HCT116 (cell line): ENCODE results near the gene TRPT1. TPM values are rescaled to one million over a fixed set of nuclear protein-coding genes. Genes with fewer than 3 reads are reported as not detected.
A peak's percentile ranks its signal among the peaks of the same experiment; 100 is the strongest.
"Not testable (repeated sequence)": the region's sequence is repeated elsewhere in the genome, so short reads cannot be mapped to it uniquely, and the experiment has no call there.

Source experiments
- ATAC-seq: fragments of 200-7000 bp; cut with Tn5 transposase; 2 replicates; pipeline ENCODE4 v1.9.1; 2020; ENCODE audit warnings: mild to moderate bottlenecking, moderate library complexity
- BruUV-seq: library from RNA; stranded (reverse); fragments of 400-500 nt; replicated peaks from 2 replicates; lab custom pipeline; 2021; lab: Mats Ljungman, UMichigan
- CTCF ChIA-PET: fragments of 300-600 bp; sonication (Branson Sonifier 250); formaldehyde crosslinking; loops from one replicate; lab custom pipeline; 2021; ENCODE audit warnings: antibody characterized with exemption; lab: Charles Lee
- POLR2A ChIA-PET: fragments of 300-600, 350-600 bp; sonication (Branson Sonifier 250); formaldehyde crosslinking; loops from one replicate; lab custom pipeline; 2021; ENCODE audit warnings: antibody characterized with exemption; lab: Charles Lee
- RAD21 ChIA-PET, 2 experiments: fragments of 300-600 bp; sonication (Branson Sonifier 250); formaldehyde crosslinking; loops; one replicate each; lab custom pipeline; 2023; ENCODE audit warnings: low total read pairs in 2 of 2; ENCODE audit not compliant: uncharacterized antibody in 2 of 2, unreplicated experiment in 2 of 2, low non-redundant PET in 1 of 2; lab: Charles Lee
- DNase-seq: peaks from one replicate; pipeline ENCODE4 v3.0.0-alpha.2; 2010; ENCODE audit warnings: low read depth, low spot score
- H2AFZ ChIP-seq: fragments of 200-600 bp; shearing (Covaris generic), sonication (generic); 2 replicates; pipeline ENCODE4 v1.6.1; 2017; ENCODE audit warnings: low read depth, mixed run types, mixed read lengths, antibody characterized with exemption, low read length; ENCODE audit not compliant: poor library complexity, severe bottlenecking
- H3K27ac ChIP-seq: 2 replicates; pipeline ENCODE4 v1.5.1; 2012; ENCODE audit warnings: low read depth, low read length
- H3K27me3 ChIP-seq: fragments of 200-600 bp; sonication (generic); 2 replicates; pipeline ENCODE4 v1.6.1; 2016; ENCODE audit warnings: mixed run types, low read length, mixed read lengths; ENCODE audit not compliant: insufficient read depth
- H3K36me3 ChIP-seq, 2 experiments: fragments of 200-500 bp in 1 of 2; fragments of 200-600 bp in 1 of 2; sonication (Bioruptor generic) in 1 of 2; sonication (generic) in 1 of 2; 2 replicates each; pipeline versions ENCODE4 v1.5.1 to v1.6.1; 2014 to 2016; ENCODE audit warnings: low read length in 2 of 2, inconsistent platforms in 1 of 2, mixed read lengths in 1 of 2, mixed run types in 1 of 2; ENCODE audit not compliant: insufficient read depth in 2 of 2, control insufficient read depth in 1 of 2
- H3K4me1 ChIP-seq, 2 experiments: fragments of 200-600 bp in 1 of 2; sonication (generic) in 1 of 2; 2 replicates each; pipeline versions ENCODE4 v1.5.1 to v1.6.1; 2012 to 2017; ENCODE audit warnings: low read length in 2 of 2, inconsistent platforms in 1 of 2, mild to moderate bottlenecking in 1 of 2, mixed read lengths in 1 of 2, mixed run types in 1 of 2, moderate library complexity in 1 of 2; ENCODE audit not compliant: insufficient read depth in 2 of 2, control insufficient read depth in 1 of 2
- H3K4me2 ChIP-seq: fragments of 200-600 bp; sonication (generic); 2 replicates; pipeline ENCODE4 v1.6.1; 2017; ENCODE audit warnings: mixed run types, low read length, mixed read lengths
- H3K4me3 ChIP-seq, 2 experiments: fragments of 200-600 bp in 1 of 2; sonication (generic) in 1 of 2; replicated peaks in 1 of 2; 2 replicates each; pipeline ENCODE4 v1.5.1; 2011 to 2016; ENCODE audit warnings: low read length in 2 of 2, control low read depth in 1 of 2, low read depth in 1 of 2, mild to moderate bottlenecking in 1 of 2, mixed read lengths in 1 of 2, mixed run types in 1 of 2
- H3K79me2 ChIP-seq: fragments of 200-600 bp; sonication (generic); 2 replicates; pipeline ENCODE4 v1.6.1; 2017; ENCODE audit warnings: mild to moderate bottlenecking, mixed run types, low read length, moderate library complexity, mixed read lengths; ENCODE audit not compliant: insufficient read depth
- H3K9ac ChIP-seq: fragments of 200-600 bp; sonication (generic); 2 replicates; pipeline ENCODE4 v1.6.1; 2016; ENCODE audit warnings: low read length, mixed read lengths
- H3K9me2 ChIP-seq: fragments of 200-600 bp; sonication (generic), shearing (Covaris generic); 2 replicates; pipeline ENCODE4 v1.6.1; 2017; ENCODE audit warnings: mixed run types, mild to moderate bottlenecking, moderate library complexity; ENCODE audit not compliant: insufficient read depth
- H3K9me3 ChIP-seq, 2 experiments: fragments of 200-500 bp in 1 of 2; fragments of 200-600 bp in 1 of 2; sonication (Bioruptor generic) in 1 of 2; sonication (generic) in 1 of 2; 2 replicates each; pipeline ENCODE4 v1.6.1; 2014 to 2017; ENCODE audit warnings: low read length in 2 of 2, mixed read lengths in 2 of 2, inconsistent platforms in 1 of 2, low read depth in 1 of 2, mild to moderate bottlenecking in 1 of 2, mixed run types in 1 of 2, moderate library complexity in 1 of 2; ENCODE audit not compliant: control insufficient read depth in 1 of 2, insufficient read depth in 1 of 2
- H4K20me1 ChIP-seq: fragments of 200-600 bp; sonication (generic), shearing (Covaris generic); 2 replicates; pipeline ENCODE4 v1.6.1; 2017; ENCODE audit warnings: mixed run types, mild to moderate bottlenecking, moderate library complexity; ENCODE audit not compliant: insufficient read depth
- CEBPB ChIP-seq: IDR thresholded peaks from 2 replicates; pipeline ENCODE4 v1.6.1; 2012; ENCODE audit warnings: low read depth
- EZH2 ChIP-seq: fragments of 200-600 bp; sonication (generic); IDR thresholded peaks from 2 replicates; pipeline ENCODE4 v1.6.1; 2017; ENCODE audit warnings: antibody characterized with exemption, mixed run types
- POLR2A ChIP-seq: IDR thresholded peaks from 2 replicates; pipeline ENCODE4 v1.7.0; 2011; ENCODE audit warnings: borderline replicate concordance; ENCODE audit not compliant: insufficient read depth, insufficient read length; ENCODE audit errors: extremely low read depth
- RAD21 ChIP-seq: IDR thresholded peaks from 2 replicates; pipeline ENCODE4 v1.6.1; 2012; ENCODE audit warnings: low read depth, mild to moderate bottlenecking
- SP1 ChIP-seq: IDR thresholded peaks from 2 replicates; pipeline ENCODE4 v1.6.1; 2012; ENCODE audit warnings: low read depth
- TCF7L2 ChIP-seq: IDR thresholded peaks from 2 replicates; pipeline ENCODE4 v1.7.0; 2011; ENCODE audit warnings: borderline replicate concordance, inconsistent platforms; ENCODE audit not compliant: insufficient read depth, insufficient read length; ENCODE audit errors: extremely low read depth
- YY1 ChIP-seq: IDR thresholded peaks from 2 replicates; pipeline ENCODE4 v1.6.1; 2011; ENCODE audit warnings: low read length, low read depth, moderate library complexity, mild to moderate bottlenecking; ENCODE audit not compliant: insufficient replicate concordance; ENCODE audit errors: extremely low read depth
- ZBTB33 ChIP-seq: IDR thresholded peaks from 2 replicates; pipeline ENCODE4 v1.6.1; 2011; ENCODE audit warnings: mild to moderate bottlenecking, low read length, moderate library complexity; ENCODE audit not compliant: insufficient replicate concordance; ENCODE audit errors: extremely low read depth
- intact Hi-C: fragments of 100-400 bp; cut with micrococcal nuclease; formaldehyde crosslinking; loops from 2 replicates; pipeline ENCODE4 v1.10.0; 2022
- total RNA-seq: library from RNA; stranded (reverse); gene quantifications from one replicate; pipeline ENCODE4 v1.2.1, GENCODE V29; 2021; ENCODE audit not compliant: unreplicated experiment

The TRPT1 gene
- total RNA-seq, 1 experiment from 2014 or later = 43.2 TPM

- POLR2A ChIA-PET = interaction anchor here (0.6 to 4.6 kb wide), 5 partner anchors 23 to 442 kb away, joined by 3 to 29 read pairs (median 3); partner anchors contain the start of genes PRDX5 and TRMT112
- CTCF ChIA-PET = interaction anchor here (0.6 to 3.1 kb wide), 3 partner anchors 57 to 109 kb away, joined by 3 to 15 read pairs (median 11); no protein-coding TSS in a partner anchor
- Histone ChIP-seq H3K9ac (peak within 1 kb of the TSS; percentile 100), H3K27ac (peak within 1 kb of the TSS; percentile 94), H3K4me2 (peak within 1 kb of the TSS; percentile 96), H3K27me3 (no peaks in the 10 kb centered on the region), H3K4me3 (peak within 1 kb of the TSS; percentile 99 to 100), H3K9me3 (no peaks in the 10 kb centered on the region), H3K9me2 (no peaks in the 10 kb centered on the region), H3K36me3 (peaks cover 0 to 12% of the 10 kb centered on the region in 2 experiments; a peak in 1 of 4 replicates), H2AFZ (no peak within 1 kb of the TSS), H3K4me1 (peaks cover 36 to 76% of the 10 kb centered on the region in 2 experiments), H3K79me2 (peaks cover 50% of the 10 kb centered on the region), H4K20me1 (no peaks in the 10 kb centered on the region)
- ATAC-seq (peak; percentile 50), DNase-seq (no peak)
- TF ChIP-seq POLR2A (peak; percentile 42), SP1 (no peak), YY1 (peak; percentile 98), CEBPB (no peak), EZH2 (no peak), RAD21 (no peak), TCF7L2 (peak; percentile 15), ZBTB33 (peak; percentile 33)
- no TSS peak for BruUV-seq
- RAD21 ChIA-PET = interaction anchor here in 1 of 2 experiments (1.1 kb wide), 1 partner anchor 42 kb away, joined by 4 read pairs; no protein-coding TSS in a partner anchor
- intact Hi-C loops = no loop called here
These were observed 21.1 kb upstream of the TRPT1 start, which contains the start of gene PPP1R14B for GRCh38 chr11:64246871-64247728. Gene PPP1R14B, minus strand, starts transcription at chr11:64246943. Its CDS starts 270 bp downstream, at chr11:64246673.

GRCh38 chr11:64246621-64246870, 20.6 kb upstream of the TRPT1 start:
- intact Hi-C loops, H3K9me2 ChIP-seq, H2AFZ ChIP-seq, H3K9me3 ChIP-seq, BruUV-seq, DNase-seq, H4K20me1 ChIP-seq, H3K27me3 ChIP-seq: not testable (repeated sequence)
- peak overlapping the region; percentile 100 for H3K9ac ChIP-seq
- RAD21 ChIA-PET = interaction anchor here in 1 of 2 experiments (1.1 kb wide), 1 partner anchor 42 kb away, joined by 4 read pairs; no protein-coding TSS in a partner anchor
- peak overlapping the region; percentile 99 to 100 for H3K4me3 ChIP-seq
- H3K4me1 ChIP-seq = peaks cover 36 to 76% of the 10 kb centered on the region in 2 experiments
- CTCF ChIA-PET = interaction anchor here (0.6 to 3.1 kb wide), 4 partner anchors 24 to 109 kb away, joined by 3 to 15 read pairs (median 8); no protein-coding TSS in a partner anchor
- peaks cover 0 to 12% of the 10 kb centered on the region in 2 experiments; a peak in 1 of 4 replicates for H3K36me3 ChIP-seq
- peak; percentile 0 for ATAC-seq
- H3K4me2 ChIP-seq = peak overlapping the region; percentile 96; the same call in 1 of the 2 replicates
- H3K79me2 ChIP-seq = peaks cover 50% of the 10 kb centered on the region
- POLR2A ChIA-PET = interaction anchor here (0.6 to 4.6 kb wide), 5 partner anchors 24 to 442 kb away, joined by 3 to 29 read pairs (median 3); partner anchors contain the start of genes PRDX5 and TRMT112
- peak overlapping the region; percentile 94 for H3K27ac ChIP-seq
